K562 (cell line): ENCODE results near the gene SPINT2. TPM values are rescaled to one million over a fixed set of nuclear protein-coding genes. Genes with fewer than 3 reads are reported as not detected.

Source experiments
- ATAC-seq: fragments of 200-7000 bp; cut with Tn5 transposase; 3 replicates; pipeline ENCODE4 v1.9.1; 2020; ENCODE audit warnings: moderate library complexity
- BruUV-seq: library from RNA; stranded (reverse); fragments of 400-500 nt; replicated peaks from 2 replicates; lab custom pipeline; 2021; lab: Mats Ljungman, UMichigan
- CTCF ChIA-PET: fragments of 300-600 bp; formaldehyde crosslinking; extraction: SDS; loops from one replicate; lab custom pipeline; 2021; ENCODE audit warnings: low intra/inter-chr PET ratio; lab: Yijun Ruan, JAX
- POLR2A ChIA-PET: fragments of 300-600, 350-650 bp; sonication (Branson Sonifier 250); formaldehyde crosslinking; extraction: SDS; loops from one replicate; lab custom pipeline; 2021; ENCODE audit warnings: antibody characterized with exemption, inconsistent platforms; lab: Yijun Ruan, JAX
- DNase-seq, 4 experiments: peaks; one replicate each; pipeline versions ENCODE4 v3.0.0 to v3.0.0-alpha.2; 2011 to 2018; ENCODE audit warnings: low spot score in 3 of 4, mixed read lengths in 3 of 4; ENCODE audit errors: extremely low read depth in 1 of 4
- FAIRE-seq: peaks from 2 replicates; lab custom pipeline; 2011; peaks lifted over from hg19 to GRCh38; lab: Jason Lieb, UNC
- H2AFZ ChIP-seq: 2 replicates; pipeline ENCODE4 v1.6.0; 2011; ENCODE audit warnings: low read depth, low read length, control low read depth, inconsistent platforms
- H3K27ac ChIP-seq: fragments of 200-600 bp; 3 replicates; pipeline ENCODE4 v1.8.0; 2011; ENCODE audit warnings: low read depth, mild to moderate bottlenecking, control low read depth, inconsistent platforms, low read length, moderate library complexity, mixed read lengths; ENCODE audit errors: extremely low read depth
- H3K27me3 ChIP-seq, 2 experiments: fragments of 300-600 bp in 1 of 2; 2 replicates in 1 of 2; 3 replicates in 1 of 2; pipeline versions ENCODE4 v1.6.0 to v1.8.0; 2011; ENCODE audit warnings: inconsistent platforms in 2 of 2, low read length in 2 of 2, mild to moderate bottlenecking in 1 of 2, mixed read lengths in 1 of 2, moderate library complexity in 1 of 2; ENCODE audit not compliant: control insufficient read depth in 2 of 2, insufficient read depth in 2 of 2
- H3K36me3 ChIP-seq: fragments of 300-600 bp; 3 replicates; pipeline ENCODE4 v1.8.0; 2011; ENCODE audit warnings: mild to moderate bottlenecking, low read length, inconsistent platforms; ENCODE audit not compliant: control insufficient read depth, insufficient read depth
- H3K4me1 ChIP-seq, 2 experiments: fragments of 200-600 bp in 1 of 2; replicated peaks in 1 of 2; 2 replicates in 1 of 2; 3 replicates in 1 of 2; pipeline versions ENCODE4 v1.5.1 to v1.8.0; 2011; ENCODE audit warnings: inconsistent platforms in 2 of 2, low read length in 2 of 2, mild to moderate bottlenecking in 1 of 2, mixed read lengths in 1 of 2, moderate library complexity in 1 of 2; ENCODE audit not compliant: control insufficient read depth in 2 of 2, insufficient read depth in 2 of 2
- H3K4me2 ChIP-seq: 2 replicates; pipeline ENCODE4 v1.6.1; 2011; ENCODE audit warnings: low read length, control low read depth, inconsistent platforms, mixed read lengths; ENCODE audit not compliant: insufficient read depth
- H3K4me3 ChIP-seq: fragments of 200-600 bp; sonication (generic), shearing (Covaris generic); 2 replicates; pipeline ENCODE4 v1.5.1; 2016; ENCODE audit warnings: control low read depth, inconsistent platforms
- H3K79me2 ChIP-seq: fragments of 200-600 bp; 3 replicates; pipeline ENCODE4 v1.8.0; 2011; ENCODE audit warnings: low read length, inconsistent platforms; ENCODE audit not compliant: control insufficient read depth, insufficient read depth
- H3K9ac ChIP-seq, 2 experiments: 2 replicates each; pipeline versions ENCODE4 v1.6.0 to v1.6.1; 2011; ENCODE audit warnings: low read depth in 2 of 2, low read length in 2 of 2, control low read depth in 1 of 2, inconsistent platforms in 1 of 2, mild to moderate bottlenecking in 1 of 2, mixed read lengths in 1 of 2; ENCODE audit not compliant: insufficient read depth in 1 of 2
- H3K9me1 ChIP-seq: one replicate; pipeline ENCODE4 v1.6.0; 2011; ENCODE audit warnings: inconsistent platforms, mild to moderate bottlenecking, low read length, moderate library complexity; ENCODE audit not compliant: control insufficient read depth, insufficient read depth
- H3K9me3 ChIP-seq: replicated peaks from 2 replicates; pipeline ENCODE4 v1.5.1; 2011; ENCODE audit warnings: low read depth, low read length, inconsistent platforms; ENCODE audit not compliant: control insufficient read depth, insufficient read depth
- H4K20me1 ChIP-seq: replicated peaks from 2 replicates; pipeline ENCODE4 v1.6.1; 2011; ENCODE audit warnings: low read length, inconsistent platforms, mixed read lengths; ENCODE audit not compliant: control insufficient read depth, insufficient read depth
- CBX8 ChIP-seq: fragments of 200-600 bp; sonication (generic); IDR thresholded peaks from 2 replicates; pipeline ENCODE4 v1.6.1; 2012; ENCODE audit warnings: borderline replicate concordance, mixed run types, low read depth, mild to moderate bottlenecking, moderate library complexity, mixed read lengths, low read length, control low read depth, inconsistent platforms; ENCODE audit not compliant: poor library complexity, severe bottlenecking; ENCODE audit errors: extremely low read depth
- DPF2 ChIP-seq: fragments of 450-650 bp; IDR thresholded peaks from 2 replicates; pipeline ENCODE4 v1.6.1; 2016
- EGR1 ChIP-seq: fragments of 450-650 bp; conservative IDR thresholded peaks from 2 replicates; pipeline ENCODE4 v1.6.1; 2017; ENCODE audit warnings: mild to moderate bottlenecking
- EHMT2 ChIP-seq: fragments of 450-650 bp; IDR thresholded peaks from 2 replicates; pipeline ENCODE4 v1.6.1; 2018; ENCODE audit warnings: antibody characterized with exemption
- EP300 ChIP-seq: IDR thresholded peaks from 2 replicates; pipeline ENCODE4 v1.6.1; 2012; ENCODE audit warnings: low read length, improper control_type of control experiment
- HDAC2 ChIP-seq: fragments of 450-650 bp; IDR thresholded peaks from 2 replicates; pipeline ENCODE4 v1.6.1; 2016; ENCODE audit warnings: mild to moderate bottlenecking
- HMGXB4 ChIP-seq: sonication (generic); formaldehyde crosslinking; IDR thresholded peaks from 2 replicates; pipeline ENCODE4 v1.8.1; 2023; ENCODE audit warnings: mild to moderate bottlenecking, missing genetic modification reagents
- L3MBTL2 ChIP-seq: fragments of 450-650 bp; IDR thresholded peaks from 2 replicates; pipeline ENCODE4 v1.6.1; 2016; ENCODE audit warnings: mild to moderate bottlenecking, moderate library complexity
- MECOM ChIP-seq: fragments of 250-450 bp; sonication (Bioruptor Pico); IDR thresholded peaks from 2 replicates; pipeline ENCODE4 v1.8.0; 2022; ENCODE audit warnings: inconsistent platforms
- NFE2 ChIP-seq: IDR thresholded peaks from 2 replicates; pipeline ENCODE4 v1.6.1; 2014; ENCODE audit warnings: antibody characterized with exemption, low read depth
- NR1H2 ChIP-seq: sonication (generic); formaldehyde crosslinking; IDR thresholded peaks from 2 replicates; pipeline ENCODE4 v1.4.0; 2020; ENCODE audit warnings: mild to moderate bottlenecking, missing genetic modification reagents
- TOE1 ChIP-seq, 2 experiments: fragments of 450-650 bp in 1 of 2; sonication (generic) in 1 of 2; formaldehyde crosslinking in 1 of 2; IDR thresholded peaks; 2 replicates each; pipeline versions ENCODE4 v1.7.1 to v1.8.0; 2016 to 2022; ENCODE audit warnings: borderline replicate concordance in 2 of 2, mild to moderate bottlenecking in 2 of 2, antibody characterized with exemption in 1 of 2, inconsistent platforms in 1 of 2, low read depth in 1 of 2, missing genetic modification reagents in 1 of 2, moderate library complexity in 1 of 2
- ZNF778 ChIP-seq: fragments of 450-650 bp; formaldehyde crosslinking; IDR thresholded peaks from 2 replicates; pipeline ENCODE4 v1.4.0; 2020; ENCODE audit warnings: mild to moderate bottlenecking, moderate library complexity
- WGBS: fragments of 100-300 bp; shearing (Covaris generic); methylation state at CpG from one replicate; pipeline ENCODE4 v1.1.6; 2016; ENCODE audit warnings: low coverage, mixed read lengths; ENCODE audit not compliant: insufficient coverage; ENCODE audit errors: missing lambda C conversion rate; 5-methylcytosine and 5-hydroxymethylcytosine counted together
- in situ Hi-C: fragments of 300-500 bp; cut with MboI; formaldehyde crosslinking; loops from 4 replicates; pipeline ENCODE4 v1.15.0; 2018; ENCODE audit warnings: inconsistent platforms, mixed read lengths
- intact Hi-C: fragments of 100-400 bp; cut with micrococcal nuclease; formaldehyde crosslinking; loops from 2 replicates; pipeline ENCODE4 v1.14.2; 2022
- polyA plus RNA-seq, 8 experiments: library from polyadenylated mRNA; depleted of rRNA in 4 of 8; stranded (reverse) in 5 of 8; unstranded in 3 of 8; fragments of >200 nt; fragmentation: Nextera tagmentation in 2 of 8; fragmentation: Illumina TruSeq in 1 of 8; extraction: Ambion mirVana in 2 of 8; extraction: Trizol in 1 of 8; gene quantifications; 2 replicates each; pipeline versions ENCODE4 v1.2.1 to v1.2.3, GENCODE V29; 2011 to 2014; ENCODE audit warnings: inconsistent platforms in 1 of 8, missing spikeins in 1 of 8
- total RNA-seq, 7 experiments: library from RNA; depleted of rRNA in 6 of 7; stranded (reverse); fragments of >200 nt in 6 of 7; fragmentation: Illumina TruSeq in 2 of 7; extraction: Trizol in 2 of 7; gene quantifications; 2 replicates each; pipeline versions ENCODE4 v1.2.1 to v1.2.3, GENCODE V29; 2011 to 2021; ENCODE audit warnings: low replicate concordance in 1 of 7
- TF ChIP-seq, protein P1 (sequence below): sonication (generic); formaldehyde crosslinking; IDR thresholded peaks from 2 replicates; pipeline ENCODE4 v1.8.0; 2022; ENCODE audit warnings: mild to moderate bottlenecking, missing genetic modification reagents
- TF ChIP-seq, protein P2 (sequence below): fragments of 250-450 bp; sonication (Bioruptor Pico); IDR thresholded peaks from 2 replicates; pipeline ENCODE4 v1.8.0; 2021; ENCODE audit warnings: moderate library complexity, mild to moderate bottlenecking, inconsistent platforms

The SPINT2 gene
- total and polyA plus RNA-seq, 9 of the 15 experiments (the other 6 are each of a cell fraction or from before 2014, with no cell fraction given): 0.65 to 4.5 (median 3.4) TPM

DNA sequence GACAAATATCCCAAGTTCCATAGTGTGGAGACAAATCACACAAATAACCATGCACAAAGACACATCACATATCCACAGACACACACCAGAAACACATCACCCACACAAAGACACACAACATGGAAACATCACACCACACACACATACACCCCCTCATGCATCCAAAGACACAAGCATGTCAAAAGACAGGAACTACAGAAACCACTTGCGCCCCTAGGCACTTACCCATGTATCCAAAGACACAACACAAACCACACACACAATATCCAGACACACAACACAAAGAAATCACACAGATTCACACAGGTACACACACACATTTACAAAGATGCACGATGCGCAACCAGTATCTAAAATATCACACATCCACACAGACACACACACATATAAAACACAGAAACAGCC, 41.3 kb upstream of the SPINT2 start:
- ChIA-PET POLR2A (no interaction called here), CTCF (no interaction called here)
- ATAC-seq (no peak), FAIRE-seq (no peak), DNase-seq (no peak)
- peak overlapping the region; percentile 100; the same call in 1 of the 2 replicates for H3K4me2 ChIP-seq
- in situ Hi-C loops: loop anchor here (10.0 kb wide), 1 partner anchor 298 kb away; no protein-coding TSS in a partner anchor
- H3K9me1 ChIP-seq: no peaks in the 10 kb centered on the region
- H3K27me3 ChIP-seq: no peaks in the 10 kb centered on the region
- intact Hi-C loops: no loop called here
- no peaks in the 10 kb centered on the region for H3K9me3 ChIP-seq
- H3K4me3 ChIP-seq: 0 out of 2 replicates have a peak overlapping the region, but pooled peaks have one; percentile 67
- BruUV-seq: TSS peak; percentile 60
- 69% methylated on average over 3 of the region's 3 CpGs for WGBS
- H3K79me2 ChIP-seq: no peaks in the 10 kb centered on the region; the same call in 2 of the 3 replicates
- H3K9ac ChIP-seq: peak overlapping the region in 1 of 2 experiments; percentile 4; a peak in 1 of 4 replicates
- no peaks in the 10 kb centered on the region for H3K36me3 ChIP-seq
- H3K27ac ChIP-seq: no peak overlapping the region
- H2AFZ ChIP-seq: peak overlapping the region; percentile 98
- H3K4me1 ChIP-seq: peaks cover 7 to 37% of the 10 kb centered on the region in 2 experiments; a peak in 4 of 5 replicates
- H4K20me1 ChIP-seq: no peaks in the 10 kb centered on the region
- TF ChIP-seq MECOM (CRISPR knock-in tag) (no peak), HDAC2 (no peak), TOE1 (IDR thresholded peaks at IDR 0.05; ENCODE audit: borderline replicate concordance) (no peak), TOE1 (CRISPR knock-in tag; IDR thresholded peaks at IDR 0.05; ENCODE audit: borderline replicate concordance, low read depth) (no peak), EP300 (no peak), CBX8 (no peak), HMGXB4 (CRISPR knock-in tag) (no peak), L3MBTL2 (no peak), EHMT2 (peak; percentile 55; the same call in 1 of the 2 replicates), ZNF778 (CRISPR knock-in tag) (no peak), EGR1 (0 out of 2 replicates have a peak, but pooled peaks have one; percentile 13), DPF2 (0 out of 2 replicates have a peak, but pooled peaks have one; percentile 15), NR1H2 (CRISPR knock-in tag) (no peak), NFE2 (no peak)
- TF ChIP-seq, protein P1, sequence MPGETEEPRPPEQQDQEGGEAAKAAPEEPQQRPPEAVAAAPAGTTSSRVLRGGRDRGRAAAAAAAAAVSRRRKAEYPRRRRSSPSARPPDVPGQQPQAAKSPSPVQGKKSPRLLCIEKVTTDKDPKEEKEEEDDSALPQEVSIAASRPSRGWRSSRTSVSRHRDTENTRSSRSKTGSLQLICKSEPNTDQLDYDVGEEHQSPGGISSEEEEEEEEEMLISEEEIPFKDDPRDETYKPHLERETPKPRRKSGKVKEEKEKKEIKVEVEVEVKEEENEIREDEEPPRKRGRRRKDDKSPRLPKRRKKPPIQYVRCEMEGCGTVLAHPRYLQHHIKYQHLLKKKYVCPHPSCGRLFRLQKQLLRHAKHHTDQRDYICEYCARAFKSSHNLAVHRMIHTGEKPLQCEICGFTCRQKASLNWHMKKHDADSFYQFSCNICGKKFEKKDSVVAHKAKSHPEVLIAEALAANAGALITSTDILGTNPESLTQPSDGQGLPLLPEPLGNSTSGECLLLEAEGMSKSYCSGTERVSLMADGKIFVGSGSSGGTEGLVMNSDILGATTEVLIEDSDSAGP (CRISPR knock-in tag): no peak
- TF ChIP-seq, protein P2, sequence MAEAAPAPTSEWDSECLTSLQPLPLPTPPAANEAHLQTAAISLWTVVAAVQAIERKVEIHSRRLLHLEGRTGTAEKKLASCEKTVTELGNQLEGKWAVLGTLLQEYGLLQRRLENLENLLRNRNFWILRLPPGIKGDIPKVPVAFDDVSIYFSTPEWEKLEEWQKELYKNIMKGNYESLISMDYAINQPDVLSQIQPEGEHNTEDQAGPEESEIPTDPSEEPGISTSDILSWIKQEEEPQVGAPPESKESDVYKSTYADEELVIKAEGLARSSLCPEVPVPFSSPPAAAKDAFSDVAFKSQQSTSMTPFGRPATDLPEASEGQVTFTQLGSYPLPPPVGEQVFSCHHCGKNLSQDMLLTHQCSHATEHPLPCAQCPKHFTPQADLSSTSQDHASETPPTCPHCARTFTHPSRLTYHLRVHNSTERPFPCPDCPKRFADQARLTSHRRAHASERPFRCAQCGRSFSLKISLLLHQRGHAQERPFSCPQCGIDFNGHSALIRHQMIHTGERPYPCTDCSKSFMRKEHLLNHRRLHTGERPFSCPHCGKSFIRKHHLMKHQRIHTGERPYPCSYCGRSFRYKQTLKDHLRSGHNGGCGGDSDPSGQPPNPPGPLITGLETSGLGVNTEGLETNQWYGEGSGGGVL: no peak
